CD4-positive, alpha-beta T cell treated with Interleukin-17A for 1 hour (primary cell): ENCODE results near the gene IL23A.
"Not testable (repeated sequence)": the region's sequence is repeated elsewhere in the genome, so short reads cannot be mapped to it uniquely, and the experiment has no call there.

Experiments
- DNase-seq: peaks from one replicate; pipeline ENCODE4 v3.0.0-alpha.2; 2020

Gene IL23A

GRCh38 chr12:56326533-56326932, 12.2 kb upstream of the IL23A start:
- DNase-seq = no peak

- DNase-seq = no peak
Measured at GRCh38 chr12:56330936-56331490, 7.7 kb upstream of the IL23A start.

- DNase-seq = no peak
Measured at GRCh38 chr12:56332512-56333196, 6.0 kb upstream of the IL23A start.

GRCh38 chr12:56333197-56333678, 5.4 kb upstream of the IL23A start:
- DNase-seq = no peak

- peak; percentile 98 for DNase-seq
Measured at GRCh38 chr12:56333679-56334489, 4.8 kb upstream of the IL23A start, which contains the start of gene PAN2. Gene PAN2 (minus strand): TSS chr12:56334000. CDS start chr12:56333094, 906 bp downstream.

- DNase-seq = no peak
Measured at GRCh38 chr12:56334490-56334793, 4.2 kb upstream of the IL23A start.

- not testable (repeated sequence) for DNase-seq
Measured at GRCh38 chr12:56335527-56335926, 3.2 kb upstream of the IL23A start.

GRCh38 chr12:56336361-56337167, 2.1 kb upstream of the IL23A start:
- DNase-seq = peak; percentile 11

- no peak for DNase-seq
Measured at GRCh38 chr12:56337753-56338251, 882 bp upstream of the IL23A start.

GRCh38 chr12:56339158-56339422, 406 bp downstream of the IL23A start:
- DNase-seq = no peak

- no peak for DNase-seq
Measured at GRCh38 chr12:56341616-56342015, 2.9 kb downstream of the IL23A start.

GRCh38 chr12:56342290-56342689, 3.6 kb downstream of the IL23A start:
- not testable (repeated sequence) for DNase-seq

- DNase-seq = peak; percentile 27
Measured at GRCh38 chr12:56346675-56347074, 8.0 kb downstream of the IL23A start.

- DNase-seq = not testable (repeated sequence)
Measured at GRCh38 chr12:56347255-56347654, 8.6 kb downstream of the IL23A start.

GRCh38 chr12:56348776-56349175, 10.1 kb downstream of the IL23A start:
- DNase-seq = no peak

GRCh38 chr12:56350662-56351061, 12.0 kb downstream of the IL23A start:
- DNase-seq = no peak

- no peak for DNase-seq
Measured at GRCh38 chr12:56351325-56351724, 12.6 kb downstream of the IL23A start.

- DNase-seq = peak; percentile 15
Measured at GRCh38 chr12:56358836-56359532, 20.3 kb downstream of the IL23A start.

GRCh38 chr12:56359851-56360767, 21.4 kb downstream of the IL23A start, which contains the start of gene STAT2:
Gene STAT2 (minus strand): TSS chr12:56360107. CDS start chr12:56356571, 3,536 bp downstream.
- peak; percentile 100 for DNase-seq

GRCh38 chr12:56361487-56362129, 22.9 kb downstream of the IL23A start:
- no peak for DNase-seq
